B cell (primary cell): ENCODE measurements around the gene RGL3. TPM values are rescaled to one million over a fixed set of nuclear protein-coding genes. Genes with fewer than 3 reads are reported as not detected.
"Not testable (repeated sequence)": the region's sequence is repeated elsewhere in the genome, so short reads cannot be mapped to it uniquely, and the experiment has no call there.

Experiments used
- ATAC-seq: fragments of 200-7000 bp; cut with Tn5 transposase; one replicate; pipeline ENCODE4 v1.10.0; 2021; ENCODE audit warnings: low read depth, mild to moderate bottlenecking, moderate number of reproducible peaks, moderate library complexity
- CTCF ChIA-PET: fragments of 350-600 bp; sonication (Branson Sonifier 250); formaldehyde crosslinking; loops from one replicate; lab custom pipeline; 2021; ENCODE audit warnings: antibody characterized with exemption, inconsistent platforms; lab: Charles Lee
- POLR2A ChIA-PET: fragments of 350-600 bp; sonication (Branson Sonifier 250); formaldehyde crosslinking; loops from one replicate; lab custom pipeline; 2021; ENCODE audit warnings: antibody characterized with exemption; lab: Charles Lee
- DNase-seq: peaks from one replicate; pipeline ENCODE4 v3.0.0; 2013
- H2AFZ ChIP-seq: 2 replicates; pipeline ENCODE4 v1.6.1; 2012; ENCODE audit warnings: mild to moderate bottlenecking, low read depth, low read length; ENCODE audit not compliant: insufficient read depth, poor library complexity, severe bottlenecking
- H3K27ac ChIP-seq, 2 donors: 1 replicate in 1 of 2; 2 replicates in 1 of 2; pipeline ENCODE4 v1.5.1; 2012 to 2013; ENCODE audit warnings: low read length in 2 of 2, mild to moderate bottlenecking in 2 of 2, moderate library complexity in 1 of 2
- H3K27me3 ChIP-seq, 4 experiments: fragments of 200-600 bp in 1 of 4; sonication (generic) in 1 of 4; replicated peaks in 1 of 4; 1 replicate in 2 of 4; 2 replicates in 2 of 4; pipeline versions ENCODE4 v1.6.1 to v1.7.0; 2013 to 2016; ENCODE audit warnings: low read length in 3 of 4, mild to moderate bottlenecking in 2 of 4, mixed read lengths in 1 of 4, moderate library complexity in 1 of 4; ENCODE audit not compliant: insufficient read depth in 4 of 4, control insufficient read depth in 3 of 4; ENCODE audit errors: control extremely low read depth in 1 of 4
- H3K36me3 ChIP-seq, 2 experiments: replicated peaks in 1 of 2; 1 replicate in 1 of 2; 2 replicates in 1 of 2; pipeline versions ENCODE4 v1.6.1 to v1.7.1; 2013; ENCODE audit warnings: low read length in 1 of 2; ENCODE audit not compliant: insufficient read depth in 2 of 2, control insufficient read depth in 1 of 2; ENCODE audit errors: control extremely low read depth in 1 of 2, extremely low read depth in 1 of 2
- H3K4me1 ChIP-seq, 2 donors: fragments of 200-600 bp in 1 of 2; sonication (generic) in 1 of 2; 1 replicate in 1 of 2; 2 replicates in 1 of 2; pipeline versions ENCODE4 v1.5.1 to v1.6.1; 2013 to 2017; ENCODE audit warnings: low read length in 2 of 2; ENCODE audit not compliant: control insufficient read depth in 2 of 2, insufficient read depth in 2 of 2
- H3K4me2 ChIP-seq: replicated peaks from 2 replicates; pipeline ENCODE3; 2012; ENCODE audit warnings: mild to moderate bottlenecking, low read depth, low read length; ENCODE audit not compliant: poor library complexity, severe bottlenecking
- H3K4me3 ChIP-seq, 5 experiments: fragments of 200-600 bp in 1 of 5; sonication (generic) in 1 of 5; 1 replicate in 3 of 5; 2 replicates in 2 of 5; pipeline versions ENCODE4 v1.5.1 to v1.7.0; 2011 to 2016; ENCODE audit warnings: low read length in 4 of 5, mild to moderate bottlenecking in 4 of 5, low read depth in 2 of 5, control low read depth in 1 of 5, moderate library complexity in 1 of 5; ENCODE audit not compliant: insufficient read depth in 1 of 5; ENCODE audit errors: control extremely low read depth in 1 of 5, extremely low read depth in 1 of 5
- H3K79me2 ChIP-seq: fragments of 200-600 bp; sonication (generic); one replicate; pipeline ENCODE4 v1.6.0; 2016; ENCODE audit warnings: low read length; ENCODE audit not compliant: control insufficient read depth, insufficient read depth
- H3K9ac ChIP-seq: fragments of 200-600 bp; sonication (generic); 2 replicates; pipeline ENCODE4 v1.6.1; 2017; ENCODE audit warnings: mild to moderate bottlenecking, low read length, moderate library complexity
- H3K9me3 ChIP-seq, 3 donors: one replicate each; pipeline versions ENCODE4 v1.6.1 to v1.7.1; 2013; ENCODE audit warnings: low read length in 2 of 3; ENCODE audit not compliant: control insufficient read depth in 2 of 3, insufficient read depth in 1 of 3; ENCODE audit errors: control extremely low read depth in 1 of 3
- H4K20me1 ChIP-seq: 2 replicates; pipeline ENCODE4 v1.6.0; 2012; ENCODE audit warnings: mild to moderate bottlenecking, low read length; ENCODE audit not compliant: insufficient read depth, control insufficient read depth, poor library complexity, severe bottlenecking
- H3K27ac Mint-ChIP-seq: one replicate; pipeline ENCODE4 v1.8.0; 2021; ENCODE audit warnings: mixed read lengths
- H3K27me3 Mint-ChIP-seq: one replicate; pipeline ENCODE4 v1.8.0; 2021; ENCODE audit warnings: mixed read lengths
- H3K4me1 Mint-ChIP-seq: one replicate; pipeline ENCODE4 v1.8.0; 2021; ENCODE audit warnings: mixed read lengths
- H3K4me3 Mint-ChIP-seq: one replicate; pipeline ENCODE4 v1.8.0; 2021; ENCODE audit warnings: mixed read lengths
- H3K9me3 Mint-ChIP-seq: one replicate; pipeline ENCODE4 v1.8.0; 2022; ENCODE audit warnings: mixed read lengths; ENCODE audit not compliant: insufficient read depth
- EZH2 ChIP-seq: IDR thresholded peaks from 2 replicates; pipeline ENCODE4 v1.6.1; 2012; ENCODE audit warnings: borderline replicate concordance, low read depth, mild to moderate bottlenecking, moderate library complexity, low read length; ENCODE audit not compliant: insufficient read depth, poor library complexity, severe bottlenecking
- WGBS: methylation state at CpG from one replicate; pipeline ENCODE4 v1.1.5; 2013; ENCODE audit warnings: missing lambda C conversion rate; ENCODE audit not compliant: insufficient coverage; 5-methylcytosine and 5-hydroxymethylcytosine counted together
- intact Hi-C: fragments of 100-400 bp; cut with micrococcal nuclease; formaldehyde crosslinking; loops from one replicate; pipeline ENCODE4 v1.10.0; 2022
- polyA plus RNA-seq: library from polyadenylated mRNA; depleted of rRNA; stranded (reverse); fragments of >200 nt; gene quantifications from 2 replicates; pipeline ENCODE4 v1.2.3, GENCODE V29; 2012
- total RNA-seq, 2 donors: library from RNA; stranded (reverse); fragments of 120-200 nt in 1 of 2; gene quantifications; 1 replicate in 1 of 2; 2 replicates in 1 of 2; pipeline versions ENCODE4 v1.2.3 to v1.2.4, GENCODE V29; 2013 to 2022
- TF ChIP-seq, protein P1 (sequence below): fragments of 200-600 bp; IDR thresholded peaks from one replicate; pipeline ENCODE4 v1.8.0; 2022; ENCODE audit warnings: antibody characterized with exemption, mild to moderate bottlenecking

The RGL3 gene
- total and polyA plus RNA-seq, 2 donors (not counting 1 experiment from before 2014, with no cell fraction given): 0.54 to 2.8 TPM

DNA sequence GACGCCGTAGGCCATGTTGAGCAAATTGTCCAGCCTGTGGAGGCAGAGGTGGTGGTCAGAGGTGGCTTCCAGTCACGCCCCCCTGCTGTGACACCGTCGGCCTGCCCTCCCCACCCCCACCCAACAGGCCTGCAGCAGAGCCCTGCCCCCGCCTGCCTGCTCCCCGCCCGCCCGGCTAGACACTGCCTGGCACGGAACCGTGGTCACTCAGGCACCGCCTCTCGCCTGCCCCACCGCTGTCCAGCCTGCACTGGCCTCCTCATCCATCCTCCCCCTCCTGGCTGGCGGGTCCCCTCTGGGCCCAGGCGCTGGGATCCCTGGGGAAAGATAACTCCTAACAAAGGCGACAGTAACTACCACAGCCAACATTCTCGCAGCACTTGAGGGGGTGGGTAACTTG lies 38.0 kb upstream of the RGL3 start:
- peak; percentile 4 for DNase-seq
- no peaks in the 10 kb centered on the region for H3K79me2 ChIP-seq
- no peaks in the 10 kb centered on the region for H4K20me1 ChIP-seq
- H3K9ac ChIP-seq: no peak overlapping the region
- Mint-ChIP-seq H3K4me1 (peaks cover 8% of the 10 kb centered on the region), H3K4me3 (no peak overlapping the region), H3K9me3 (no peaks in the 10 kb centered on the region), H3K27ac (no peak overlapping the region), H3K27me3 (no peaks in the 10 kb centered on the region)
- H3K4me3 ChIP-seq: no peak overlapping the region
- peaks cover 0 to 3% of the 10 kb centered on the region in 2 donors for H3K4me1 ChIP-seq
- H2AFZ ChIP-seq: no peak overlapping the region
- H3K9me3 ChIP-seq: peaks cover 0 to 4% (median 0%) of the 10 kb centered on the region in 3 donors
- 48% methylated on average over 6 of the region's 18 CpGs for WGBS
- ATAC-seq: no peak
- intact Hi-C loops: no loop called here
- CTCF ChIA-PET: interaction anchor here (0.6 to 0.9 kb wide), 2 partner anchors 35 to 46 kb away, joined by 3 read pairs; no protein-coding TSS in a partner anchor
- no peak overlapping the region for H3K27ac ChIP-seq
- no peaks in the 10 kb centered on the region for H3K36me3 ChIP-seq
- TF ChIP-seq, protein P1, sequence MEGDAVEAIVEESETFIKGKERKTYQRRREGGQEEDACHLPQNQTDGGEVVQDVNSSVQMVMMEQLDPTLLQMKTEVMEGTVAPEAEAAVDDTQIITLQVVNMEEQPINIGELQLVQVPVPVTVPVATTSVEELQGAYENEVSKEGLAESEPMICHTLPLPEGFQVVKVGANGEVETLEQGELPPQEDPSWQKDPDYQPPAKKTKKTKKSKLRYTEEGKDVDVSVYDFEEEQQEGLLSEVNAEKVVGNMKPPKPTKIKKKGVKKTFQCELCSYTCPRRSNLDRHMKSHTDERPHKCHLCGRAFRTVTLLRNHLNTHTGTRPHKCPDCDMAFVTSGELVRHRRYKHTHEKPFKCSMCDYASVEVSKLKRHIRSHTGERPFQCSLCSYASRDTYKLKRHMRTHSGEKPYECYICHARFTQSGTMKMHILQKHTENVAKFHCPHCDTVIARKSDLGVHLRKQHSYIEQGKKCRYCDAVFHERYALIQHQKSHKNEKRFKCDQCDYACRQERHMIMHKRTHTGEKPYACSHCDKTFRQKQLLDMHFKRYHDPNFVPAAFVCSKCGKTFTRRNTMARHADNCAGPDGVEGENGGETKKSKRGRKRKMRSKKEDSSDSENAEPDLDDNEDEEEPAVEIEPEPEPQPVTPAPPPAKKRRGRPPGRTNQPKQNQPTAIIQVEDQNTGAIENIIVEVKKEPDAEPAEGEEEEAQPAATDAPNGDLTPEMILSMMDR: no peak
- no peak for TF ChIP-seq EZH2
- H3K27me3 ChIP-seq: peaks cover 0 to 11% (median 0%) of the 10 kb centered on the region in 4 experiments
- H3K4me2 ChIP-seq: no peak overlapping the region
- POLR2A ChIA-PET: no interaction called here

- H3K27ac Mint-ChIP-seq: no peak overlapping the region
- H3K9me3 Mint-ChIP-seq: no peaks in the 10 kb centered on the region
- no peak overlapping the region for H3K4me3 Mint-ChIP-seq
- TF ChIP-seq, protein P1: no peak
- TF ChIP-seq EZH2: no peak
- H4K20me1 ChIP-seq: no peaks in the 10 kb centered on the region
- H3K36me3 ChIP-seq: no peaks in the 10 kb centered on the region
- no peak overlapping the region for H3K4me3 ChIP-seq
- ChIA-PET POLR2A (interaction anchor here (0.6 kb wide), 1 partner anchor 1216 kb away, joined by 6 read pairs; no protein-coding TSS in a partner anchor), CTCF (interaction anchor here (0.9 kb wide), 1 partner anchor 35 kb away, joined by 3 read pairs; no protein-coding TSS in a partner anchor)
- H2AFZ ChIP-seq: no peak overlapping the region
- peaks cover 8% of the 10 kb centered on the region for H3K4me1 Mint-ChIP-seq
- H3K9ac ChIP-seq: no peak overlapping the region
- H3K27me3 Mint-ChIP-seq: no peaks in the 10 kb centered on the region
- H3K79me2 ChIP-seq: no peaks in the 10 kb centered on the region
- ATAC-seq (no peak), DNase-seq (no peak)
- no peak overlapping the region for H3K4me2 ChIP-seq
- peaks cover 0 to 4% (median 0%) of the 10 kb centered on the region in 3 donors for H3K9me3 ChIP-seq
- H3K27ac ChIP-seq: no peak overlapping the region
- WGBS: 98% methylated on average over 4 of the region's 7 CpGs
- H3K4me1 ChIP-seq: peaks cover 0 to 5% of the 10 kb centered on the region in 2 donors
- peaks cover 0 to 11% (median 0%) of the 10 kb centered on the region in 4 experiments for H3K27me3 ChIP-seq
- intact Hi-C loops: no loop called here
These were observed 37.5 kb upstream of the RGL3 start for GRCh38 chr19:11456659-11457058.

DNA sequence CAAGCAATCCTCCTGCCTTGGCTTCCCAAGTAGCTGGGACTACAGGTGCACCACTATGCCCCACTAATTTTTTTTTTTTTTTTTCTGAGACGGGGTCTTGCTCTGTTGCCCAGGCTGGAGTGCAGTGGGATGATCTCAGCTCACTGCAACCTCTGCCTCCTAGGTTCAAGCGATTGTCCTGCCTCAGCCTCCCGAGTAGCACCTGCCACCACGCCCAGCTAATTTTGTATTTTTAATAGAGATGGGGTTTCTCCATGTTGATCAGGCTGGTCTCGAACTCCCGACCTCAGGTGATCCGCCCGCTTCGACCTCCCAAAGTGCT lies 36.1 kb upstream of the RGL3 start:
- H3K9ac ChIP-seq, ATAC-seq, DNase-seq, intact Hi-C loops, H3K4me1 ChIP-seq, H3K27ac ChIP-seq, H3K27me3 ChIP-seq, H3K4me3 Mint-ChIP-seq, H3K27ac Mint-ChIP-seq, H4K20me1 ChIP-seq, H3K36me3 ChIP-seq, H3K9me3 Mint-ChIP-seq, H3K4me1 Mint-ChIP-seq, H2AFZ ChIP-seq, H3K4me3 ChIP-seq, POLR2A ChIA-PET, H3K9me3 ChIP-seq, H3K79me2 ChIP-seq, H3K27me3 Mint-ChIP-seq, H3K4me2 ChIP-seq: not testable (repeated sequence)
- CTCF ChIA-PET: interaction anchor here (0.7 kb wide), 2 partner anchors 156 to 566 kb away, joined by 3 read pairs; no protein-coding TSS in a partner anchor
- 92% methylated on average over 4 of the region's 9 CpGs for WGBS
